SK-N-SH (cell line): Measurements from ENCODE around the gene ATP2A1.

Experiments
- CTCF ChIP-seq: fragments of 200-600 bp; sonication (generic); IDR thresholded peaks from 2 replicates; pipeline ENCODE4 v1.6.1; 2017; ENCODE audit warnings: antibody characterized with exemption, mild to moderate bottlenecking, moderate library complexity
- EP300 ChIP-seq, 2 experiments: IDR thresholded peaks; 2 replicates each; pipeline versions ENCODE4 v1.4.0 to v1.6.1; 2012; ENCODE audit warnings: borderline replicate concordance in 1 of 2, low read depth in 1 of 2, low read length in 1 of 2
- POLR2AphosphoS5 ChIP-seq: IDR thresholded peaks from 2 replicates; pipeline ENCODE4 v1.6.1; 2012; ENCODE audit warnings: low read depth, low read length
- RCOR1 ChIP-seq: fragments of 150-350 bp; IDR thresholded peaks from 2 replicates; pipeline ENCODE4 v1.6.1; 2017; ENCODE audit warnings: antibody characterized with exemption, low read length
- RFX5 ChIP-seq: IDR thresholded peaks from 2 replicates; pipeline ENCODE4 v1.6.1; 2012; ENCODE audit warnings: mild to moderate bottlenecking, improper control_type of control experiment, low read length
- TAF1 ChIP-seq: IDR thresholded peaks from 2 replicates; pipeline ENCODE4 v1.6.1; 2012; ENCODE audit warnings: low read depth, mild to moderate bottlenecking, low read length, moderate library complexity, borderline replicate concordance
- YY1 ChIP-seq: IDR thresholded peaks from 2 replicates; pipeline ENCODE4 v1.4.0; 2012; ENCODE audit warnings: low read depth, mild to moderate bottlenecking
- TF ChIP-seq, protein P1 (sequence below): IDR thresholded peaks from 2 replicates; pipeline ENCODE4 v1.4.0; 2012; ENCODE audit warnings: low read depth
- TF ChIP-seq, protein P2 (sequence below): IDR thresholded peaks from 2 replicates; pipeline ENCODE4; 2012
- TF ChIP-seq, protein P3 (sequence below): IDR thresholded peaks from 2 replicates; pipeline ENCODE4 v1.6.1; 2012; ENCODE audit warnings: mild to moderate bottlenecking, low read depth, low read length, moderate library complexity
- TF ChIP-seq, protein P4 (sequence below): IDR thresholded peaks from 2 replicates; pipeline ENCODE4 v1.4.0; 2012; ENCODE audit warnings: low read depth, borderline replicate concordance
- TF ChIP-seq, protein P5 (sequence below): IDR thresholded peaks from 2 replicates; pipeline ENCODE4 v1.4.0; 2012; ENCODE audit warnings: low read depth, borderline replicate concordance

- no peak for TF ChIP-seq POLR2AphosphoS5
- no peak for TF ChIP-seq CTCF
- TF ChIP-seq, protein P1, sequence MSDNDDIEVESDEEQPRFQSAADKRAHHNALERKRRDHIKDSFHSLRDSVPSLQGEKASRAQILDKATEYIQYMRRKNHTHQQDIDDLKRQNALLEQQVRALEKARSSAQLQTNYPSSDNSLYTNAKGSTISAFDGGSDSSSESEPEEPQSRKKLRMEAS, result no peak
- no peak for TF ChIP-seq TAF1
- no peak for TF ChIP-seq YY1
- TF ChIP-seq, protein P2, sequence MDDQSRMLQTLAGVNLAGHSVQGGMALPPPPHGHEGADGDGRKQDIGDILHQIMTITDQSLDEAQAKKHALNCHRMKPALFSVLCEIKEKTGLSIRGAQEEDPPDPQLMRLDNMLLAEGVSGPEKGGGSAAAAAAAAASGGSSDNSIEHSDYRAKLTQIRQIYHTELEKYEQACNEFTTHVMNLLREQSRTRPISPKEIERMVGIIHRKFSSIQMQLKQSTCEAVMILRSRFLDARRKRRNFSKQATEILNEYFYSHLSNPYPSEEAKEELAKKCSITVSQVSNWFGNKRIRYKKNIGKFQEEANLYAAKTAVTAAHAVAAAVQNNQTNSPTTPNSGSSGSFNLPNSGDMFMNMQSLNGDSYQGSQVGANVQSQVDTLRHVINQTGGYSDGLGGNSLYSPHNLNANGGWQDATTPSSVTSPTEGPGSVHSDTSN, result no peak
- TF ChIP-seq RCOR1, result no peak
- TF ChIP-seq, protein P3, sequence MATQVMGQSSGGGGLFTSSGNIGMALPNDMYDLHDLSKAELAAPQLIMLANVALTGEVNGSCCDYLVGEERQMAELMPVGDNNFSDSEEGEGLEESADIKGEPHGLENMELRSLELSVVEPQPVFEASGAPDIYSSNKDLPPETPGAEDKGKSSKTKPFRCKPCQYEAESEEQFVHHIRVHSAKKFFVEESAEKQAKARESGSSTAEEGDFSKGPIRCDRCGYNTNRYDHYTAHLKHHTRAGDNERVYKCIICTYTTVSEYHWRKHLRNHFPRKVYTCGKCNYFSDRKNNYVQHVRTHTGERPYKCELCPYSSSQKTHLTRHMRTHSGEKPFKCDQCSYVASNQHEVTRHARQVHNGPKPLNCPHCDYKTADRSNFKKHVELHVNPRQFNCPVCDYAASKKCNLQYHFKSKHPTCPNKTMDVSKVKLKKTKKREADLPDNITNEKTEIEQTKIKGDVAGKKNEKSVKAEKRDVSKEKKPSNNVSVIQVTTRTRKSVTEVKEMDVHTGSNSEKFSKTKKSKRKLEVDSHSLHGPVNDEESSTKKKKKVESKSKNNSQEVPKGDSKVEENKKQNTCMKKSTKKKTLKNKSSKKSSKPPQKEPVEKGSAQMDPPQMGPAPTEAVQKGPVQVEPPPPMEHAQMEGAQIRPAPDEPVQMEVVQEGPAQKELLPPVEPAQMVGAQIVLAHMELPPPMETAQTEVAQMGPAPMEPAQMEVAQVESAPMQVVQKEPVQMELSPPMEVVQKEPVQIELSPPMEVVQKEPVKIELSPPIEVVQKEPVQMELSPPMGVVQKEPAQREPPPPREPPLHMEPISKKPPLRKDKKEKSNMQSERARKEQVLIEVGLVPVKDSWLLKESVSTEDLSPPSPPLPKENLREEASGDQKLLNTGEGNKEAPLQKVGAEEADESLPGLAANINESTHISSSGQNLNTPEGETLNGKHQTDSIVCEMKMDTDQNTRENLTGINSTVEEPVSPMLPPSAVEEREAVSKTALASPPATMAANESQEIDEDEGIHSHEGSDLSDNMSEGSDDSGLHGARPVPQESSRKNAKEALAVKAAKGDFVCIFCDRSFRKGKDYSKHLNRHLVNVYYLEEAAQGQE, result no peak
- TF ChIP-seq EP300 (IDR thresholded peaks at IDR 0.05; ENCODE audit: borderline replicate concordance in 1 of 2, low read depth in 1 of 2, low read length in 1 of 2), result no peak
- TF ChIP-seq, protein P4, sequence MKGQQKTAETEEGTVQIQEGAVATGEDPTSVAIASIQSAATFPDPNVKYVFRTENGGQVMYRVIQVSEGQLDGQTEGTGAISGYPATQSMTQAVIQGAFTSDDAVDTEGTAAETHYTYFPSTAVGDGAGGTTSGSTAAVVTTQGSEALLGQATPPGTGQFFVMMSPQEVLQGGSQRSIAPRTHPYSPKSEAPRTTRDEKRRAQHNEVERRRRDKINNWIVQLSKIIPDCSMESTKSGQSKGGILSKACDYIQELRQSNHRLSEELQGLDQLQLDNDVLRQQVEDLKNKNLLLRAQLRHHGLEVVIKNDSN, result no peak
- TF ChIP-seq, protein P5, sequence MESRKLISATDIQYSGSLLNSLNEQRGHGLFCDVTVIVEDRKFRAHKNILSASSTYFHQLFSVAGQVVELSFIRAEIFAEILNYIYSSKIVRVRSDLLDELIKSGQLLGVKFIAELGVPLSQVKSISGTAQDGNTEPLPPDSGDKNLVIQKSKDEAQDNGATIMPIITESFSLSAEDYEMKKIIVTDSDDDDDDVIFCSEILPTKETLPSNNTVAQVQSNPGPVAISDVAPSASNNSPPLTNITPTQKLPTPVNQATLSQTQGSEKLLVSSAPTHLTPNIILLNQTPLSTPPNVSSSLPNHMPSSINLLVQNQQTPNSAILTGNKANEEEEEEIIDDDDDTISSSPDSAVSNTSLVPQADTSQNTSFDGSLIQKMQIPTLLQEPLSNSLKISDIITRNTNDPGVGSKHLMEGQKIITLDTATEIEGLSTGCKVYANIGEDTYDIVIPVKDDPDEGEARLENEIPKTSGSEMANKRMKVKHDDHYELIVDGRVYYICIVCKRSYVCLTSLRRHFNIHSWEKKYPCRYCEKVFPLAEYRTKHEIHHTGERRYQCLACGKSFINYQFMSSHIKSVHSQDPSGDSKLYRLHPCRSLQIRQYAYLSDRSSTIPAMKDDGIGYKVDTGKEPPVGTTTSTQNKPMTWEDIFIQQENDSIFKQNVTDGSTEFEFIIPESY, result no peak
- TF ChIP-seq RFX5, result no peak
Observed at GRCh38 chr16:28932339-28933141, 54.3 kb downstream of the ATP2A1 start.
